K562 (cell line): Measurements from ENCODE around the gene RAD50.

ENCODE experiments used
- HDAC1 ChIP-seq, 2 experiments: fragments of 450-650 bp; IDR thresholded peaks; 2 replicates each; pipeline ENCODE4 v1.6.1; 2016 to 2017; ENCODE audit warnings: inconsistent platforms in 1 of 2, mild to moderate bottlenecking in 1 of 2, moderate library complexity in 1 of 2
- JUNB ChIP-seq: fragments of 450-650 bp; formaldehyde crosslinking; conservative IDR thresholded peaks from 2 replicates; pipeline ENCODE4 v1.4.0; 2020; ENCODE audit warnings: mild to moderate bottlenecking

GRCh38 chr5:132690156-132690555 lies 133.4 kb downstream of the RAD50 start:
- no peak for TF ChIP-seq HDAC1 (IDR thresholded peaks at IDR 0.05)
- TF ChIP-seq JUNB (CRISPR knock-in tag): no peak
